Upper lobe of left lung (tissue), 4 donors: ENCODE data around the gene ITSN1.

Experiments used
- EP300 ChIP-seq, 4 donors: sonication (generic); formaldehyde crosslinking; IDR thresholded peaks; one replicate each; pipeline ENCODE4 v1.5.1; 2017; ENCODE audit warnings: antibody characterized with exemption in 4 of 4, control low read depth in 2 of 4
- POLR2A ChIP-seq, 4 donors: fragments of 450-650 bp; IDR thresholded peaks; one replicate each; pipeline ENCODE4 v1.5.1; 2016 to 2017; ENCODE audit warnings: antibody characterized with exemption in 4 of 4, mild to moderate bottlenecking in 2 of 4
- POLR2AphosphoS5 ChIP-seq, 2 donors: sonication (generic); formaldehyde crosslinking; IDR thresholded peaks; one replicate each; pipeline ENCODE4 v1.5.1; 2017; ENCODE audit warnings: antibody characterized with exemption in 2 of 2
- TF ChIP-seq, protein P1 (sequence below), 6 experiments: fragments of 450-650 bp in 4 of 6; fragments of 200-600 bp in 2 of 6; sonication (generic) in 2 of 6; IDR thresholded peaks; one replicate each; pipeline ENCODE4 v1.5.1; 2016 to 2019; ENCODE audit warnings: antibody characterized with exemption in 6 of 6

GRCh38 chr21:33852485-33852884 lies 210.2 kb downstream of the ITSN1 start:
- TF ChIP-seq POLR2A (IDR thresholded peaks at IDR 0.05), result no peak
- TF ChIP-seq, protein P1, sequence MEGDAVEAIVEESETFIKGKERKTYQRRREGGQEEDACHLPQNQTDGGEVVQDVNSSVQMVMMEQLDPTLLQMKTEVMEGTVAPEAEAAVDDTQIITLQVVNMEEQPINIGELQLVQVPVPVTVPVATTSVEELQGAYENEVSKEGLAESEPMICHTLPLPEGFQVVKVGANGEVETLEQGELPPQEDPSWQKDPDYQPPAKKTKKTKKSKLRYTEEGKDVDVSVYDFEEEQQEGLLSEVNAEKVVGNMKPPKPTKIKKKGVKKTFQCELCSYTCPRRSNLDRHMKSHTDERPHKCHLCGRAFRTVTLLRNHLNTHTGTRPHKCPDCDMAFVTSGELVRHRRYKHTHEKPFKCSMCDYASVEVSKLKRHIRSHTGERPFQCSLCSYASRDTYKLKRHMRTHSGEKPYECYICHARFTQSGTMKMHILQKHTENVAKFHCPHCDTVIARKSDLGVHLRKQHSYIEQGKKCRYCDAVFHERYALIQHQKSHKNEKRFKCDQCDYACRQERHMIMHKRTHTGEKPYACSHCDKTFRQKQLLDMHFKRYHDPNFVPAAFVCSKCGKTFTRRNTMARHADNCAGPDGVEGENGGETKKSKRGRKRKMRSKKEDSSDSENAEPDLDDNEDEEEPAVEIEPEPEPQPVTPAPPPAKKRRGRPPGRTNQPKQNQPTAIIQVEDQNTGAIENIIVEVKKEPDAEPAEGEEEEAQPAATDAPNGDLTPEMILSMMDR (IDR thresholded peaks at IDR 0.05), result no peak
- no peak for TF ChIP-seq POLR2AphosphoS5 (IDR thresholded peaks at IDR 0.05)
- TF ChIP-seq EP300 (IDR thresholded peaks at IDR 0.05), result no peak
